ENCODE data around the gene GPR35. TPM values are rescaled to one million over a fixed set of nuclear protein-coding genes. Genes with fewer than 3 reads are reported as not detected.

Gene GPR35
- total and polyA plus RNA-seq, 11 donors: 0.48 to 2.7 (median 0.93) TPM; not detected in 1

GRCh38 chr2:240588006-240588655 is 37.1 kb upstream of the GPR35 start:
- intact Hi-C loops (cut with DNase I): loop anchor here in 1 of 10 donors (10.0 kb wide), 1 partner anchor 353 kb away; no protein-coding TSS in a partner anchor
- WGBS, 4 donors: 79 to 86% (median 83%) methylated on average over 10 of the region's 10 CpGs
- ATAC-seq: no peak
- Histone ChIP-seq H3K27me3 (no peaks in the 10 kb centered on the region), H3K36me3 (peaks cover 0 to 40% (median 22%) of the 10 kb centered on the region in 9 donors), H3K4me1 (peaks cover 7 to 70% (median 35%) of the 10 kb centered on the region in 12 donors), H3K4me3 (peak overlapping the region in 8 of 12 donors; percentile 76 to 97 (median 86)), H3K9me3 (no peaks in the 10 kb centered on the region), H3K27ac (peak overlapping the region in 2 of 12 donors; percentile 98)
- DNase-seq: no peak
- no peak for TF ChIP-seq POLR2A (IDR thresholded peaks at IDR 0.05)
- TF ChIP-seq, protein P1, sequence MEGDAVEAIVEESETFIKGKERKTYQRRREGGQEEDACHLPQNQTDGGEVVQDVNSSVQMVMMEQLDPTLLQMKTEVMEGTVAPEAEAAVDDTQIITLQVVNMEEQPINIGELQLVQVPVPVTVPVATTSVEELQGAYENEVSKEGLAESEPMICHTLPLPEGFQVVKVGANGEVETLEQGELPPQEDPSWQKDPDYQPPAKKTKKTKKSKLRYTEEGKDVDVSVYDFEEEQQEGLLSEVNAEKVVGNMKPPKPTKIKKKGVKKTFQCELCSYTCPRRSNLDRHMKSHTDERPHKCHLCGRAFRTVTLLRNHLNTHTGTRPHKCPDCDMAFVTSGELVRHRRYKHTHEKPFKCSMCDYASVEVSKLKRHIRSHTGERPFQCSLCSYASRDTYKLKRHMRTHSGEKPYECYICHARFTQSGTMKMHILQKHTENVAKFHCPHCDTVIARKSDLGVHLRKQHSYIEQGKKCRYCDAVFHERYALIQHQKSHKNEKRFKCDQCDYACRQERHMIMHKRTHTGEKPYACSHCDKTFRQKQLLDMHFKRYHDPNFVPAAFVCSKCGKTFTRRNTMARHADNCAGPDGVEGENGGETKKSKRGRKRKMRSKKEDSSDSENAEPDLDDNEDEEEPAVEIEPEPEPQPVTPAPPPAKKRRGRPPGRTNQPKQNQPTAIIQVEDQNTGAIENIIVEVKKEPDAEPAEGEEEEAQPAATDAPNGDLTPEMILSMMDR (IDR thresholded peaks at IDR 0.05): no peak

GRCh38 chr2:240588669-240589068 is 36.6 kb upstream of the GPR35 start:
- TF ChIP-seq POLR2A (IDR thresholded peaks at IDR 0.05): no peak
- TF ChIP-seq, protein P1 (IDR thresholded peaks at IDR 0.05): no peak
- H3K36me3 ChIP-seq: peaks cover 0 to 40% (median 22%) of the 10 kb centered on the region in 9 donors
- no peak overlapping the region for H3K4me3 ChIP-seq
- no peak overlapping the region for H3K27ac ChIP-seq
- no peak for DNase-seq
- no peak for ATAC-seq
- intact Hi-C loops (cut with DNase I): loop anchor here in 1 of 10 donors (10.0 kb wide), 1 partner anchor 354 kb away; no protein-coding TSS in a partner anchor
- no peaks in the 10 kb centered on the region for H3K9me3 ChIP-seq
- WGBS, 4 donors: 79 to 89% (median 86%) methylated on average over 4 of the region's 4 CpGs
- H3K27me3 ChIP-seq: no peaks in the 10 kb centered on the region
- H3K4me1 ChIP-seq: peaks cover 7 to 75% (median 39%) of the 10 kb centered on the region in 12 donors

GRCh38 chr2:240589375-240589774 is 35.9 kb upstream of the GPR35 start:
- DNase-seq: peak in 1 of 5 donors; percentile 19
- WGBS, 4 donors: 79 to 86% (median 84%) methylated on average over 9 to 14 of the region's 14 CpGs
- H3K36me3 ChIP-seq: peaks cover 0 to 40% (median 22%) of the 10 kb centered on the region in 9 donors
- H3K27me3 ChIP-seq: no peaks in the 10 kb centered on the region
- H3K9me3 ChIP-seq: no peaks in the 10 kb centered on the region
- TF ChIP-seq, protein P1 (IDR thresholded peaks at IDR 0.05): no peak
- TF ChIP-seq POLR2A (IDR thresholded peaks at IDR 0.05): no peak
- intact Hi-C loops (cut with DNase I): loop anchor here in 1 of 10 donors (10.0 kb wide), 1 partner anchor 355 kb away; no protein-coding TSS in a partner anchor
- H3K4me3 ChIP-seq: no peak overlapping the region
- ATAC-seq: no peak
- peaks cover 7 to 75% (median 41%) of the 10 kb centered on the region in 12 donors for H3K4me1 ChIP-seq
- peak overlapping the region in 4 of 12 donors; percentile 25 to 75 (median 46) for H3K27ac ChIP-seq

GRCh38 chr2:240589850-240590525 is 35.3 kb upstream of the GPR35 start:
- no peaks in the 10 kb centered on the region for H3K27me3 ChIP-seq
- peak overlapping the region in 4 of 12 donors; percentile 25 to 75 (median 46) for H3K27ac ChIP-seq
- peaks cover 0 to 41% (median 22%) of the 10 kb centered on the region in 9 donors for H3K36me3 ChIP-seq
- H3K4me1 ChIP-seq: peaks cover 4 to 75% (median 40%) of the 10 kb centered on the region in 12 donors
- TF ChIP-seq, protein P1 (IDR thresholded peaks at IDR 0.05): no peak
- TF ChIP-seq POLR2A (IDR thresholded peaks at IDR 0.05): no peak
- intact Hi-C loops (cut with DNase I): loop anchor here in 2 of 10 donors (10.0 kb wide), 2 partner anchors 115 to 355 kb away; no protein-coding TSS in a partner anchor
- ATAC-seq: no peak
- no peak overlapping the region for H3K4me3 ChIP-seq
- no peaks in the 10 kb centered on the region for H3K9me3 ChIP-seq
- DNase-seq: peak in 2 of 5 donors; percentile 25 to 51
- WGBS, 4 donors: 43 to 71% (median 67%) methylated on average over 10 to 16 of the region's 16 CpGs

Measured in heart left ventricle (tissue), 16 donors.